Measurements from ENCODE around the gene SLC9A3.
"Not testable (repeated sequence)": the region's sequence is repeated elsewhere in the genome, so short reads cannot be mapped to it uniquely, and the experiment has no call there.

SLC9A3 gene

GRCh38 chr5:486597-486996 is 37.7 kb downstream of the SLC9A3 start:
- not testable (repeated sequence) for DNase-seq

- DNase-seq, result no peak
Measured at GRCh38 chr5:485946-486491, 38.2 kb downstream of the SLC9A3 start.

GRCh38 chr5:485113-485945 is 38.9 kb downstream of the SLC9A3 start:
- no peak for DNase-seq

- DNase-seq, result no peak
Measured at GRCh38 chr5:484556-484955, 39.7 kb downstream of the SLC9A3 start.

- no peak for DNase-seq
Measured at GRCh38 chr5:483434-484140, 40.7 kb downstream of the SLC9A3 start.

GRCh38 chr5:483011-483410 is 41.2 kb downstream of the SLC9A3 start:
- DNase-seq, result no peak

GRCh38 chr5:482506-482905 is 41.7 kb downstream of the SLC9A3 start:
- DNase-seq, result no peak

GRCh38 chr5:482021-482420 is 42.2 kb downstream of the SLC9A3 start:
- no peak for DNase-seq

- no peak for DNase-seq
Measured at GRCh38 chr5:481347-481746, 42.9 kb downstream of the SLC9A3 start.

- no peak for DNase-seq
Measured at GRCh38 chr5:479566-480319, 44.5 kb downstream of the SLC9A3 start.

GRCh38 chr5:478982-479535 is 45.2 kb downstream of the SLC9A3 start:
- no peak for DNase-seq

- no peak for DNase-seq
Measured at GRCh38 chr5:478369-478981, 45.8 kb downstream of the SLC9A3 start.

- DNase-seq, result no peak
Measured at GRCh38 chr5:477871-478270, 46.4 kb downstream of the SLC9A3 start.

GRCh38 chr5:477247-477646 is 47.0 kb downstream of the SLC9A3 start:
- DNase-seq, result no peak

GRCh38 chr5:476814-477175 is 47.5 kb downstream of the SLC9A3 start:
- no peak for DNase-seq

- DNase-seq, result no peak
Measured at GRCh38 chr5:476102-476813, 48.0 kb downstream of the SLC9A3 start.

- DNase-seq, result no peak
Measured at GRCh38 chr5:475704-476101, 48.5 kb downstream of the SLC9A3 start.

- no peak for DNase-seq
Measured at GRCh38 chr5:474840-475661, 49.2 kb downstream of the SLC9A3 start.

- not testable (repeated sequence) for DNase-seq
Measured at GRCh38 chr5:474232-474839, 49.9 kb downstream of the SLC9A3 start.

- peak; percentile 13 for DNase-seq
Measured at GRCh38 chr5:473551-474192, 50.6 kb downstream of the SLC9A3 start.

All from HCEC 1CT (cell line).